Endothelial cell of umbilical vein (primary cell): ENCODE results near the gene DNAJB13. TPM values are rescaled to one million over a fixed set of nuclear protein-coding genes. Genes with fewer than 3 reads are reported as not detected.

ENCODE experiments used
- BruUV-seq: library from RNA; stranded (reverse); fragments of 400-500 nt; replicated peaks from 2 replicates; lab custom pipeline; 2021; lab: Mats Ljungman, UMichigan
- CTCF ChIA-PET: fragments of 300-600, 350-600 bp; sonication (Branson Sonifier 250); formaldehyde crosslinking; loops from one replicate; lab custom pipeline; 2021; ENCODE audit warnings: antibody characterized with exemption, inconsistent platforms; lab: Charles Lee
- POLR2A ChIA-PET: fragments of 300-600, 350-600 bp; sonication (Branson Sonifier 250); formaldehyde crosslinking; loops from one replicate; lab custom pipeline; 2021; ENCODE audit warnings: antibody characterized with exemption, inconsistent platforms; lab: Charles Lee
- DNase-seq: peaks from one replicate; pipeline ENCODE4 v3.0.0-alpha.2; 2011; ENCODE audit warnings: low read depth, low spot score
- FAIRE-seq: peaks from 2 replicates; lab custom pipeline; 2011; peaks lifted over from hg19 to GRCh38; lab: Jason Lieb, UNC
- H2AFZ ChIP-seq: 2 replicates; pipeline ENCODE4 v1.6.0; 2012; ENCODE audit warnings: low read depth, low read length, control low read depth, inconsistent platforms
- H3K27ac ChIP-seq: 2 replicates; pipeline ENCODE4 v1.5.1; 2011; ENCODE audit warnings: low read depth, mild to moderate bottlenecking, control low read depth, low read length, moderate library complexity; ENCODE audit not compliant: insufficient read depth
- H3K27me3 ChIP-seq, 2 experiments: 2 replicates each; pipeline versions ENCODE4 v1.6.0 to v1.6.1; 2011; ENCODE audit warnings: low read length in 2 of 2, mixed read lengths in 1 of 2; ENCODE audit not compliant: control insufficient read depth in 2 of 2, insufficient read depth in 2 of 2
- H3K36me3 ChIP-seq, 2 experiments: 2 replicates in 1 of 2; 3 replicates in 1 of 2; pipeline ENCODE4 v1.5.1; 2011; ENCODE audit warnings: low read length in 2 of 2, mild to moderate bottlenecking in 1 of 2, moderate library complexity in 1 of 2; ENCODE audit not compliant: control insufficient read depth in 2 of 2, insufficient read depth in 2 of 2; ENCODE audit errors: extremely low read depth in 1 of 2
- H3K4me1 ChIP-seq: 3 replicates; pipeline ENCODE4 v1.5.1; 2011; ENCODE audit warnings: mild to moderate bottlenecking, low read length; ENCODE audit not compliant: control insufficient read depth, insufficient read depth; ENCODE audit errors: extremely low read depth
- H3K4me2 ChIP-seq: 2 replicates; pipeline ENCODE4 v1.6.1; 2011; ENCODE audit warnings: low read length, control low read depth, mixed read lengths; ENCODE audit not compliant: insufficient read depth
- H3K4me3 ChIP-seq, 3 experiments: fragments of 200-600 bp in 1 of 3; sonication (generic), shearing (Covaris generic) in 1 of 3; replicated peaks in 1 of 3; 2 replicates each; pipeline ENCODE4 v1.5.1; 2011 to 2016; ENCODE audit warnings: control low read depth in 3 of 3, low read length in 3 of 3, mild to moderate bottlenecking in 2 of 3, inconsistent platforms in 1 of 3, low read depth in 1 of 3, moderate library complexity in 1 of 3; ENCODE audit not compliant: insufficient read depth in 1 of 3
- H3K79me2 ChIP-seq: 2 replicates; pipeline ENCODE4 v1.6.0; 2012; ENCODE audit warnings: low read length, inconsistent platforms; ENCODE audit not compliant: control insufficient read depth, insufficient read depth
- H3K9ac ChIP-seq: replicated peaks from 2 replicates; pipeline ENCODE3; 2011; ENCODE audit warnings: low read length, control low read depth; ENCODE audit not compliant: insufficient read depth; ENCODE audit errors: extremely low read depth
- H3K9me1 ChIP-seq: replicated peaks from 3 replicates; pipeline ENCODE4 v1.6.0; 2011; ENCODE audit warnings: mild to moderate bottlenecking, low read length; ENCODE audit not compliant: control insufficient read depth, insufficient read depth; ENCODE audit errors: extremely low read depth
- H3K9me3 ChIP-seq: replicated peaks from 2 replicates; pipeline ENCODE4 v1.5.1; 2012; ENCODE audit warnings: low read length, inconsistent platforms; ENCODE audit not compliant: control insufficient read depth, insufficient read depth
- H4K20me1 ChIP-seq: replicated peaks from 2 replicates; pipeline ENCODE3; 2011; ENCODE audit warnings: mild to moderate bottlenecking, low read length; ENCODE audit not compliant: control insufficient read depth, insufficient read depth; ENCODE audit errors: extremely low read depth
- CTCF ChIP-seq, 2 donors: IDR thresholded peaks; 1 replicate in 1 of 2; 2 replicates in 1 of 2; pipeline ENCODE4 v1.5.1; 2011; ENCODE audit warnings: low read length in 2 of 2, mild to moderate bottlenecking in 2 of 2, moderate library complexity in 2 of 2, control low read depth in 1 of 2, inconsistent platforms in 1 of 2, low read depth in 1 of 2; ENCODE audit not compliant: insufficient read depth in 1 of 2; ENCODE audit errors: extremely low read depth in 1 of 2
- EZH2 ChIP-seq: IDR thresholded peaks from 2 replicates; pipeline ENCODE4 v1.6.1; 2012; ENCODE audit warnings: borderline replicate concordance, low read depth, mild to moderate bottlenecking, moderate library complexity, low read length, inconsistent platforms; ENCODE audit not compliant: severe bottlenecking
- GATA2 ChIP-seq: IDR thresholded peaks from 2 replicates; pipeline ENCODE4 v1.7.0; 2011; ENCODE audit warnings: low read depth, mild to moderate bottlenecking, moderate library complexity, mixed read lengths, low read length; ENCODE audit not compliant: insufficient read length, insufficient read depth
- JUN ChIP-seq: IDR thresholded peaks from 2 replicates; pipeline ENCODE4 v1.6.1; 2011; ENCODE audit warnings: borderline replicate concordance, low read depth; ENCODE audit not compliant: insufficient read length, insufficient read depth
- MYC ChIP-seq: IDR thresholded peaks from one replicate; pipeline ENCODE4 v1.6.1; 2011; ENCODE audit warnings: mild to moderate bottlenecking, low read depth, low read length
- POLR2AphosphoS5 ChIP-seq: IDR thresholded peaks from 2 replicates; pipeline ENCODE4 v1.6.1; 2012; ENCODE audit warnings: low read depth, mild to moderate bottlenecking, control low read depth, low read length, moderate library complexity; ENCODE audit not compliant: insufficient read depth
- dilution Hi-C: fragments of 300-500 bp; cut with MboI; formaldehyde crosslinking; loops from one replicate; pipeline ENCODE4 v1.15.0; 2019; ENCODE audit warnings: low sequenced_read_pairs; ENCODE audit not compliant: extremely low pct_ligation_motif_present
- intact Hi-C: fragments of 100-400 bp; cut with micrococcal nuclease; formaldehyde crosslinking; loops from one replicate; pipeline ENCODE4 v1.10.0; 2022
- polyA plus RNA-seq, 4 experiments: library from polyadenylated mRNA; depleted of rRNA in 3 of 4; stranded (reverse) in 3 of 4; unstranded in 1 of 4; fragments of >200 nt; gene quantifications; 2 replicates each; pipeline versions ENCODE4 v1.2.1 to v1.2.3, GENCODE V29; 2011 to 2012; ENCODE audit warnings: missing spikeins in 1 of 4
- total RNA-seq: library from RNA; stranded (reverse); gene quantifications from 2 replicates; pipeline ENCODE4 v1.2.3, GENCODE V29; 2021

Gene DNAJB13
- total and polyA plus RNA-seq, 2 donors (not counting 3 experiments of a cell fraction or from before 2014, with no cell fraction given): 0.07 to 0.46 TPM

GRCh38 chr11:73965076-73965763, 14.4 kb downstream of the DNAJB13 start:
- no peak overlapping the region for H2AFZ ChIP-seq
- H3K36me3 ChIP-seq: no peaks in the 10 kb centered on the region
- intact Hi-C loops (loop anchor here (2.0 to 10.0 kb wide), 2 partner anchors 18 to 130 kb away; partner anchors contain the start of gene UCP2), dilution Hi-C loops (no loop called here)
- peaks cover 0 to 2% of the 10 kb centered on the region in 2 experiments for H3K27me3 ChIP-seq
- CTCF ChIA-PET: interaction anchor here (0.7 to 3.2 kb wide), 6 partner anchors 14 to 488 kb away, joined by 3 to 30 read pairs (median 9); no protein-coding TSS in a partner anchor
- no peak overlapping the region for H3K4me2 ChIP-seq
- no peaks in the 10 kb centered on the region for H4K20me1 ChIP-seq
- H3K9ac ChIP-seq: no peak overlapping the region
- FAIRE-seq (no peak), DNase-seq (no peak)
- H3K27ac ChIP-seq: no peak overlapping the region
- H3K9me1 ChIP-seq: no peaks in the 10 kb centered on the region
- no peaks in the 10 kb centered on the region for H3K4me1 ChIP-seq
- no peaks in the 10 kb centered on the region for H3K9me3 ChIP-seq
- TF ChIP-seq EZH2 (no peak), CTCF (IDR thresholded peaks at IDR 0.05; ENCODE audit: extremely low read depth in 1 of 2, insufficient read depth in 1 of 2, low read depth in 1 of 2, low read length in 2 of 2) (no peak), JUN (no peak), MYC (no peak), POLR2AphosphoS5 (no peak), GATA2 (no peak)
- no TSS peak for BruUV-seq
- POLR2A ChIA-PET: no interaction called here
- no peak overlapping the region for H3K4me3 ChIP-seq
- no peaks in the 10 kb centered on the region for H3K79me2 ChIP-seq
